Prostate gland (tissue), 1 donor: ENCODE data around the gene ZC3H14.

ENCODE experiments used
- POLR2A ChIP-seq: fragments of 450-650 bp; IDR thresholded peaks from one replicate; pipeline ENCODE4 v1.6.1; 2016; ENCODE audit warnings: antibody characterized with exemption, mild to moderate bottlenecking
- POLR2AphosphoS5 ChIP-seq: sonication (generic); formaldehyde crosslinking; IDR thresholded peaks from one replicate; pipeline ENCODE4 v1.6.1; 2017; ENCODE audit warnings: antibody characterized with exemption

- TF ChIP-seq POLR2AphosphoS5 (peak; percentile 81), POLR2A (peak; percentile 77)
Measured at GRCh38 chr14:88562831-88563686, at the start of gene ZC3H14.
